ENCODE data around the gene ACTL10. TPM values are rescaled to one million over a fixed set of nuclear protein-coding genes. Genes with fewer than 3 reads are reported as not detected.

ACTL10 gene
- total RNA-seq, 1 donor from 2014 or later = 3.6 TPM

DNA sequence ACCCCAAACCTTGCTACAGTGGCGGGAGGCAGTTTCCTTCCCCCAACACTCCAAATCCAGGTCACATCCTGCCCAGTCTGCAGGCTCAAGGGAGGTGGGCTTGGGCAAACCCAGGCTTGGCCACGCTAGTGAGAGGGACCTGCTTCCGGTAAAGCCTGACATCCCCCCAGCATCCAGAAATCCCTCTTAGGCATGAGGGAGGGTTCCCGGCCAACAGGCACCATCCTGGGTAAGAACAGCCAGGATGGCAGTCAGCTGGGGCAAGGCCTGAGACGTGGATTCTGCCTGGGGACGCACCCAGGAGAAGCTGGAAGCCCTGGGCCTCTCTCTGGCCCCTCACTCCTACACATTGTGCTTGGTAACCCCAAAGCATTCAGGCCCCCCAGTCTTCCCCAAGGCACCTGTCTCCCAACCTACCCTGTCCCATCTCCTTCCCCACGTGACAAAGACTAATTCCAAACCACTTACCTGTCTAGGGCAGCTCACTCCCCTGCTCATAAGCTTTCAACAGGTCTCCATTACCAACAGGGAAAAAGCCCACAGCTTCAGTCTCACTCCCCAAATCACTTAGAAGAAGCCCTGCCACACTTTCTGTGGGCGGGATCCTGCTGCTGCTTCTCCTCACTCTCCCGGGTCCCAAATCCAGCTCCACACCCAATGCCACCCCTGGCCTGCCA lies 2.5 kb upstream of the ACTL10 start:
- peak overlapping the region; percentile 82 for H3K4me3 ChIP-seq (ENCODE audit: low read depth, low read length)
- H3K27me3 ChIP-seq (ENCODE audit: control insufficient read depth, insufficient read depth, low read length) = no peaks in the 10 kb centered on the region
- TF ChIP-seq, protein P1, sequence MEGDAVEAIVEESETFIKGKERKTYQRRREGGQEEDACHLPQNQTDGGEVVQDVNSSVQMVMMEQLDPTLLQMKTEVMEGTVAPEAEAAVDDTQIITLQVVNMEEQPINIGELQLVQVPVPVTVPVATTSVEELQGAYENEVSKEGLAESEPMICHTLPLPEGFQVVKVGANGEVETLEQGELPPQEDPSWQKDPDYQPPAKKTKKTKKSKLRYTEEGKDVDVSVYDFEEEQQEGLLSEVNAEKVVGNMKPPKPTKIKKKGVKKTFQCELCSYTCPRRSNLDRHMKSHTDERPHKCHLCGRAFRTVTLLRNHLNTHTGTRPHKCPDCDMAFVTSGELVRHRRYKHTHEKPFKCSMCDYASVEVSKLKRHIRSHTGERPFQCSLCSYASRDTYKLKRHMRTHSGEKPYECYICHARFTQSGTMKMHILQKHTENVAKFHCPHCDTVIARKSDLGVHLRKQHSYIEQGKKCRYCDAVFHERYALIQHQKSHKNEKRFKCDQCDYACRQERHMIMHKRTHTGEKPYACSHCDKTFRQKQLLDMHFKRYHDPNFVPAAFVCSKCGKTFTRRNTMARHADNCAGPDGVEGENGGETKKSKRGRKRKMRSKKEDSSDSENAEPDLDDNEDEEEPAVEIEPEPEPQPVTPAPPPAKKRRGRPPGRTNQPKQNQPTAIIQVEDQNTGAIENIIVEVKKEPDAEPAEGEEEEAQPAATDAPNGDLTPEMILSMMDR (IDR thresholded peaks at IDR 0.05; ENCODE audit: insufficient read depth, low read length, poor library complexity, severe bottlenecking) = no peak
- no peak for DNase-seq (ENCODE audit: low read depth)
- H3K36me3 ChIP-seq (ENCODE audit: control insufficient read depth, insufficient read depth, low read length) = no peaks in the 10 kb centered on the region

DNA sequence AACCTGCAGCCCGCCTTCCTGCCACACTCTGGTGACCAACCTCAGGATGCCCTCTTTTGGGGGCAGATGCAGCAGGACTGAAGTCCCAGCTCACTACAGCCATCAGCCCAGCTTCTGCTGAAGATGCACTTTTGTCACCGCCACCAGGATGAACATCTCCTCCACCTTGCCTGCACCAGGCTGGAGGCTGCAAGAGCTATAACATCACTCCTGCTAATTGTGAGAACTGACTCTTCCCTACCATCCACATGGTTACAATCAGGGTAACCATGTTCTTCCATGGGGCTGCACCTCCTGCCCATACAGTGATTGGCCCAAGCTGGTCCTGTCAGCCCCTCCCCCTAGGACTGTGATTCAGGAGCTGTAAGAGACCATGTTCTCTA lies 2.0 kb upstream of the ACTL10 start:
- Histone ChIP-seq H3K27me3 (ENCODE audit: control insufficient read depth, insufficient read depth, low read length) (no peaks in the 10 kb centered on the region), H3K4me3 (ENCODE audit: low read depth, low read length) (no peak overlapping the region), H3K36me3 (ENCODE audit: control insufficient read depth, insufficient read depth, low read length) (no peaks in the 10 kb centered on the region)
- DNase-seq (ENCODE audit: low read depth) = no peak
- TF ChIP-seq, protein P1 (IDR thresholded peaks at IDR 0.05; ENCODE audit: insufficient read depth, low read length, poor library complexity, severe bottlenecking) = no peak

DNA sequence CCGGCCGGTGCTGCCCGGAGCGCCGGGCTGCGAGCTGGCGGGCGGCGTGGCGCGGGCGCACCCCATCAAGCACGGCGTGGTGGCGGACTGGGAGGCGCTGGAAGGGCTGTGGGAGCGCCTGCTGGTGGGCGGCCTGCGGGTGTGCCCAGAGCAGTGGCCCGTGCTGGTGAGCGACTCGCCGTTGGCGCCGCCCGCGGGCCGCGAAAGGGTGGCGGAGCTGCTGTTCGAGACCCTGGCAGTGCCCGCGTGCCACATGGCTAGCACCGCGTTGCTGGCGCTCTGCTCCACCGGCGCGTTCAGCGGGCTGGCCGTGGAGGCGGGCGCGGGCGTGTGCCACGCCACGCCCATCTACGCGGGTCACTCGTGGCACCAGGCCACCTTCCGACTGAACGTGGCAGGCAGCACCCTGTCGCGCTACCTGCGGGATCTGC lies 517 bp downstream of the ACTL10 start:
- TF ChIP-seq, protein P1 (IDR thresholded peaks at IDR 0.05; ENCODE audit: insufficient read depth, low read length, poor library complexity, severe bottlenecking) = no peak
- DNase-seq (ENCODE audit: low read depth) = no peak
- Histone ChIP-seq H3K27me3 (ENCODE audit: control insufficient read depth, insufficient read depth, low read length) (no peaks in the 10 kb centered on the region), H3K36me3 (ENCODE audit: control insufficient read depth, insufficient read depth, low read length) (no peaks in the 10 kb centered on the region), H3K4me3 (ENCODE audit: low read depth, low read length) (peak overlapping the region; percentile 50)

DNA sequence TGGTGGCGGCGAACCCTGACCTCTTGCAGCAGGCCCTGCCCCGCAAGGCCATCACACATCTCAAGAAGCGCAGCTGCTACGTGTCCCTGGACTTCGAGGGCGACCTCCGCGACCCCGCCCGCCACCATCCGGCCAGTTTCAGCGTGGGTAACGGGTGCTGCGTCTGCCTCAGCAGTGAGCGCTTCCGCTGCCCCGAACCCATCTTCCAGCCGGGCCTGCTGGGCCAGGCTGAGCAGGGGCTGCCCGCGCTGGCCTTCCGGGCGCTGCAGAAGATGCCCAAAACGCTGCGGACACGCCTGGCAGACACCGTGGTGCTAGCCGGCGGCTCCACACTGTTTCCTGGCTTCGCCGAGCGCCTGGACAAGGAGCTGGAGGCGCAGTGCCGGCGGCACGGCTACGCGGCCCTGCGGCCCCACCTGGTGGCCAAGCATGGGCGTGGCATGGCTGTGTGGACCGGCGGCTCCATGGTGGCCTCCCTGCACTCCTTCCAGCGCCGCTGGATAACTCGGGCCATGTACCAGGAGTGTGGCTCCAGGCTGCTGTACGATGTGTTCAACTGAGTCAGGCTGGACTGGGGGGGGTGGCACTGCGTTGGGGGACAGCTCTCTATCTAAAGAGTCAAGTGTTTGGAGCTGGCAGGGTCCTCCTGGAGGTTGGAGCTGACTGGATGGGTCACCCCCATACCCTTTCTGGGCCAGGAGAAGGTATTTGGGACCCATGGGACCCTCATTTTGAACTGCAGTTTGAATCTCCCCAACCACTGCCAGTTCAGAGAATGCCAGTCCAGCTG lies 1.1 kb downstream of the ACTL10 start:
- Histone ChIP-seq H3K36me3 (ENCODE audit: control insufficient read depth, insufficient read depth, low read length) (no peaks in the 10 kb centered on the region), H3K4me3 (ENCODE audit: low read depth, low read length) (peak overlapping the region; percentile 50), H3K27me3 (ENCODE audit: control insufficient read depth, insufficient read depth, low read length) (no peaks in the 10 kb centered on the region)
- TF ChIP-seq, protein P1 (IDR thresholded peaks at IDR 0.05; ENCODE audit: insufficient read depth, low read length, poor library complexity, severe bottlenecking) = peak; percentile 92
- DNase-seq (ENCODE audit: low read depth) = no peak

DNA sequence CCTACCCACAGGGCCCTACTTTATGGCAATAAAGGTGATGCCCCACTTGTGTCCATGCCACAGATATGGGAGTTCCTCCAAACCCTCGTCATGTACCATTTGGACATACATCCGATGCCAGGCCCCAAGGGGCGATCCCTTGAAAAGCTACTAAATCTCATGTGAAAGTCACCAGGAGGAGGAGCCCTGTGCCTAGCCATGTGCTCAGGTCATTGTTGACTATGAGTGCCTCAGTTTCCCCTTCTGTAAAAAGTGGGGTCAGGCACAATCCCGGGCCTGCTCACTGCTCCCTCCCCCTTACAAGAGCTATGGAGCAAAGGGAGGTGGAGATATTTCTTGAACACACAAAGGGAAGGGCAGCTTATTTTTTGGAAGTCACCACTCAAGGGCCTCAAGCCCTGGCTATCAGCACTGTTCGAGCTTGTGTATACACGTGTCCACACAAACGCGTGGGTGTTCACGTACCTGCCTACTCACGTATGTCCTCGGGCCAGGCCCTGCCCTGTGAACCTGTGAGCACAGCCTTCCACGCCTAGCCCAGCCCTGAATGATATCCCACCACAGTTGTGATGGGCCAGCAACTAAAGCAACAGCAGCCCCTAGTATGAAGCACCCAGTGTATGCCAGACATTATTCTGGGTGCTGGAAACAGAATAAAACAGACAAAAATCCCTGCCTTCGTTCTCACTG lies 1.9 kb downstream of the ACTL10 start:
- no peak overlapping the region for H3K4me3 ChIP-seq (ENCODE audit: low read depth, low read length)
- TF ChIP-seq, protein P1 (IDR thresholded peaks at IDR 0.05; ENCODE audit: insufficient read depth, low read length, poor library complexity, severe bottlenecking) = no peak
- H3K36me3 ChIP-seq (ENCODE audit: control insufficient read depth, insufficient read depth, low read length) = no peaks in the 10 kb centered on the region
- DNase-seq (ENCODE audit: low read depth) = no peak
- H3K27me3 ChIP-seq (ENCODE audit: control insufficient read depth, insufficient read depth, low read length) = no peaks in the 10 kb centered on the region

Data from kidney epithelial cell (primary cell).